Adipocyte (in vitro differentiated cells): ENCODE results near the gene KLHL29.
"Not testable (repeated sequence)": the region's sequence is repeated elsewhere in the genome, so short reads cannot be mapped to it uniquely, and the experiment has no call there.

Source experiments
- DNase-seq: peaks from one replicate; pipeline ENCODE4 v3.0.0-alpha.2; 2015; ENCODE audit warnings: low read depth
- H3K27me3 ChIP-seq: replicated peaks from 2 replicates; pipeline ENCODE4 v1.7.0; 2013; ENCODE audit warnings: mild to moderate bottlenecking, low read length, moderate library complexity; ENCODE audit not compliant: control insufficient read depth, insufficient read depth
- H3K36me3 ChIP-seq: 2 replicates; pipeline ENCODE4 v1.7.0; 2013; ENCODE audit warnings: low read length, mild to moderate bottlenecking, moderate library complexity; ENCODE audit not compliant: control insufficient read depth, insufficient read depth, severe bottlenecking
- H3K4me1 ChIP-seq: 2 replicates; pipeline ENCODE4 v1.7.0; 2013; ENCODE audit warnings: mild to moderate bottlenecking, low read length, moderate library complexity; ENCODE audit not compliant: control insufficient read depth, insufficient read depth
- H3K4me3 ChIP-seq: 2 replicates; pipeline ENCODE4 v1.7.0; 2013; ENCODE audit warnings: mild to moderate bottlenecking, low read length, moderate library complexity
- H3K9ac ChIP-seq: 2 replicates; pipeline ENCODE4 v1.7.0; 2013; ENCODE audit warnings: mild to moderate bottlenecking, low read length, moderate library complexity
- H3K9me3 ChIP-seq: 2 replicates; pipeline ENCODE4 v1.7.0; 2013; ENCODE audit warnings: mild to moderate bottlenecking, low read length, moderate library complexity; ENCODE audit not compliant: control insufficient read depth

Gene KLHL29

DNA sequence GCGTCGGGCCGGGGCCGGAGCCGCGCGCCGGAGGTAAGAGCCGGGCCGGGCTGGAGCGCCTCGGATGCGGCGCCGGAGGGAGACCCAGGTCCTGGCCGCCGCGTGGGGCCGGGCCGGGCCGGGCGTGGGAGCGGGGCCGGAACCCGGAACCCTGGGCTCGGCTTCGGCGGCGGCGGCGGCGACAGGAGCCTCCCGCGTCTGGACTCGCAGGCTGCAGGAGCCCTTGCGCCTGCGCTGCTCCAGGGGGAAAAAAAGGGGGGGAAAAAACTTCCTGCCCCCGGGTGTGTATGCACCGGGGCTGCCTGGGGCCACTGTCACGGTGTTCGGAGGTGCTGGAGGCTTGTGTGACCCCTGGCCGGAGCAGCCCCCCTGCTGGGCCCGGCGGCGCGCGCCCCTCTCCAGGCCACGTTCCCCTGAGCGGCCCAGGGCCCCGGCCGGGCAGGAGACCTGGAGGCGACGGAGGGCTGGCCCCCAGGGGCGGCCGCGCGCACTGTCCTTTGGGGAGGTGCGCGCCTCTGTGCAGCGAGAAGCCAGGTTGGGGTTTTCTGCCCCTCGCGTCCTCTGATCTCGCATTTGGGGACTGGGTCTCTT lies 864 bp downstream of the KLHL29 start:
- H3K27me3 ChIP-seq = no peaks in the 10 kb centered on the region
- DNase-seq = peak; percentile 66
- peak overlapping the region; percentile 93 for H3K9ac ChIP-seq
- no peaks in the 10 kb centered on the region for H3K9me3 ChIP-seq
- H3K4me1 ChIP-seq = peaks cover 31% of the 10 kb centered on the region
- H3K36me3 ChIP-seq = no peaks in the 10 kb centered on the region
- peak overlapping the region; percentile 96 for H3K4me3 ChIP-seq

DNA sequence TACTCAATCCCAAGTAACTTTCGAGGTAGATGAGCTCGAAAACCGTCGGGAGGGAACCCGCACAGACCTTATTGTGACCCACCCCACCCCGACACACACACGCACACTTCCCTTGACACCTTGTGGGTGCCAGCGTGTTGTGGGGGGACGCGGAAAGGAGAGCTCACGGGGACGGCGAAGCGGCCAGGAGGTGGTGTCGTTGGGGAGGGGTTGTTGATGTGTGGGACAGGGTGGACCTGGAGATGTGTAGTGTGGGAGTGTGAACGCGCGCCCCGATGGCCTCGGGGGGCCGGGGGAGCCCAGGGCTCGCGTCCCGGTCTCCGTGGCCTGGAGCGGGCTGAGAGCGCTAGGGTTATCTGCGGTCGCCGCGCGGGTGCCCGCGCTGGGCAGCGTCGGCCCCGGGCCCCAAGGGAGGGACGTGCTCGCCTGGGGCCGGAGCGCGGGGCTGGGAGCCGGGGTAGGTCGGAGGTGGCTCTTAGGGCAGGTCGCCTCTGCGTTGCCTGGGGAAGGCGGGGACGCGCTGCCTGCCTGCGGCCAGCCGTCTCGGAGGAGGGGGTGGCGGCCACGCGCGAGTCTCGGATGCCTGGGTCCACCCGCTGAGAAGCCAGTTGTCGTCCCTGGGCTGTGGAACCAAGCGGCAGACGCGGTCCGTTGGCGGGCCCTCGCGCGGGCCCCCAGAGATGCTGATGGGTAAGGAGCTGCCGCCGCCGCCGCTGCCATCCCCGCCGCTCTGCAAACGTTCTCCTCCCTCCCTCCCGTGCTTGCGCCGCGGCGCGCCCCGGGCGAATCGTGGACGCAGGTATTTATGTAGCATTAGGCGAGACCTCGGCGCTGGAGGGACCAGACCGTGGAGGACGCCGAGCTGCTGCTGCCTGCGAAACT lies 1.6 kb downstream of the KLHL29 start:
- Histone ChIP-seq H3K27me3 (no peaks in the 10 kb centered on the region), H3K9ac (peak overlapping the region; percentile 93), H3K9me3 (no peaks in the 10 kb centered on the region), H3K4me1 (peaks cover 27% of the 10 kb centered on the region), H3K4me3 (peak overlapping the region; percentile 96), H3K36me3 (no peaks in the 10 kb centered on the region)
- peak; percentile 60 for DNase-seq

DNA sequence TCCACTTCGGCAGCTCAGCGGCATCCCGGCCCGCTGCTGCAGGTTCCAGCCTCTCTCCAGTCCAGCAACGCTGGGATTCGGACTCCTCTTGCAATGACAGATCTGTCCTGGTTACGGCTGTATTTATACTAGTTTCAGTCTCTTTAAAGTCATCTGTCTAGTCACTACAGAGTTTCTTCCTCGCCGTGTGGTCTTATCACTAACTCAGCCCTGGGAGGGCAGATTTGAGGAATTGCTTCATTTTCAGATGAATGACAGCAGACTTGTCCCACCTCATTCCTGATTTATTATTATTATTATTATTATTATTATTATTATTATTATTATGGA lies 2.2 kb downstream of the KLHL29 start:
- no peaks in the 10 kb centered on the region for H3K27me3 ChIP-seq

DNA sequence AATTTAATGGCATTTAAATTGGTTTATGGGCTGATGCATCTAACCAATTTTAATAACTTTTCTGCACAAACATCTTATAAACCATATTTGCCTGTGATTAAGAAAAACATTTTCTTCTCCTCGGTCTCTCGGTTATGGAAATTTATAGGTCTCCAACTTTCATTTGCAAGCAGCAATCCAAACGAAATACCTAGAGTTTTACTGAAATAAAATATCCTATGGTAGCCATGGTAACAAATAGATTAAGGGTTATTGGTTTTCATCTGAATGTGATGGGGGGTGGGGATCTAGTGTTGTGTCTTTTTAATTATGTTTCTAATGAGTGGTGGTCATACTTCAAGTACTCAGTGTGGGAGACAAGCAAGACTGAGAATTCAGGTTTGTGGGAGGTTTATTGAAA lies 2.9 kb downstream of the KLHL29 start:
- H3K9me3 ChIP-seq = no peaks in the 10 kb centered on the region
- no peaks in the 10 kb centered on the region for H3K36me3 ChIP-seq
- no peak for DNase-seq
- no peaks in the 10 kb centered on the region for H3K27me3 ChIP-seq
- H3K4me3 ChIP-seq = peak overlapping the region; percentile 96
- peaks cover 27% of the 10 kb centered on the region for H3K4me1 ChIP-seq
- H3K9ac ChIP-seq = no peak overlapping the region

More for the DNA sequence above, 2.2 kb downstream of the KLHL29 start:
- no peaks in the 10 kb centered on the region for H3K36me3 ChIP-seq
- peaks cover 27% of the 10 kb centered on the region for H3K4me1 ChIP-seq
- H3K9me3 ChIP-seq = no peaks in the 10 kb centered on the region
- DNase-seq = no peak
- peak overlapping the region; percentile 93 for H3K9ac ChIP-seq
- H3K4me3 ChIP-seq = peak overlapping the region; percentile 96

DNA sequence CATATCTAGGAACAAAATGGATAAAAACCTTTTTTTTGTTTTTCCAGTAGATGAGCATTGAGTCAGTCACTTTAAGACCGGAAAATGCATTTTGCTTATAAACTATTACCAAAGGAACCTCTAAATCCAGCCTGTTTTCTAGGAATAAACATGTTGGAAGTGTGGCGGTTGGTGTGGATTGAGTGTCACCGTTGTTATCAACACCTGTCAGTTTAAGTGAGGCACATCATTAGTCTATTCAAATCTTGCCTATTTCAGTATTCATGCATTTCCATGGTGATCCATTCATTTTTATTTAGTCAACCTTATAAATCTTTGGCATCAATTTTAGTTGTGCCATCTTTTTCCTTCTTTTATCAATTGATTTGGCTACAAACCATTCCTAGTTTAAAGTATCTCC lies 3.3 kb downstream of the KLHL29 start:
- DNase-seq = no peak
- Histone ChIP-seq H3K9me3 (no peaks in the 10 kb centered on the region), H3K36me3 (no peaks in the 10 kb centered on the region), H3K4me3 (no peak overlapping the region), H3K4me1 (peaks cover 27% of the 10 kb centered on the region), H3K9ac (no peak overlapping the region), H3K27me3 (no peaks in the 10 kb centered on the region)

DNA sequence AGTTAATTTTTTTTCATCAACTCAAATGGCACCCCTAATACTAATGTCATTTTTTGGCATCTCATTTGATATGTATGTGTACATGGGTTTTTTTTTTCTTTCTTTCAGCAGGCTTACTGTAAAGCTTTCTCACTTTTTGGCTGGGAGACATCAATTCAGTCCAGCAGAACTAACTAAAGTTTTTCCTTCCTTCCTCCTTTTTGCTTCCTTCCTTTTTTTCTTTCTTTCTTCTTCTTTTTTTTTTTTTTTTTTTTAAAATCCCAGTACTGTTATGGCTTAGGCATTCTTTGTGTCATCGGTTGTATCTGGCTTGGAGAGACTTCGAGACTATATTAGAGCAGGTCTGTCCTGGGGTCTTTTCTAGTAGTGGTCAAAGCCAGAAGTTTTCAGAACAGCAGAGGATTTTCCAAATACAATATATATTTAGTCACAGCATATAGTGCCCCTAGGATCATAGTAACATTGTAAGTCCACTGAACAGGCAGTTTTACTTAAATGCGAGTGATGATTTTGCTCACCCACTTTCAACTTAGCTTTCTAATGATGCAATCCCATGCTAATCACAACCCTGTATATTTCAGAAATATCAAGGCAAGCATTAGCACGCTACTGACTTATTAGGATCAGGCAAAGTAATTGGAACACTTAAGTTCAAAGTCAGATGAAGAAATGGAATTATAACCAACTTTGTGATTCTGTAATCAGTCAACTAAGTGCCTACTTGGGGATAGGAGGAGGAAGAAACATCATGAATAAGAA lies 4.0 kb downstream of the KLHL29 start:
- Histone ChIP-seq H3K4me1 (peaks cover 27% of the 10 kb centered on the region), H3K27me3 (no peaks in the 10 kb centered on the region)

DNA sequence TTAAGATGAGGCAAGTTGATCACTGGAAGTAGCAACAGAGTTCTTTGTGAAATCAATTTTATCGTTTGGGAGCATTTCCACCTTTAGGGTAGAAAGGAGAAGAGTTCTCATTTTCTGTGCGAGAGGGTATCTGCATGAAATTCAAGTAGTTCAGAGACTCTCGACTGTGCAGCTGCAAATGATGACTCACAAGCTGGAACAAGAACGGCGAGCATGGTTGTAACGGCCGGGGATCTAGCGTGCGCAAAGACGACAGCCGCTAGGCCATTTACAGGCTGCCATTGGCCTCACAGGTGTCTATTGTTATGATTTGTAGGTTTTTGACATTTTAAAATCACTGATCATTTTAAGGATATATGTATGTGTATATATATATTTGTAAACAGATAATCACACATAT lies 5.2 kb downstream of the KLHL29 start:
- no peaks in the 10 kb centered on the region for H3K36me3 ChIP-seq

More for the DNA sequence above, 4.0 kb downstream of the KLHL29 start:
- DNase-seq = no peak
- Histone ChIP-seq H3K4me3 (no peak overlapping the region), H3K36me3 (no peaks in the 10 kb centered on the region), H3K9ac (peak overlapping the region; percentile 72), H3K9me3 (no peaks in the 10 kb centered on the region)

DNA sequence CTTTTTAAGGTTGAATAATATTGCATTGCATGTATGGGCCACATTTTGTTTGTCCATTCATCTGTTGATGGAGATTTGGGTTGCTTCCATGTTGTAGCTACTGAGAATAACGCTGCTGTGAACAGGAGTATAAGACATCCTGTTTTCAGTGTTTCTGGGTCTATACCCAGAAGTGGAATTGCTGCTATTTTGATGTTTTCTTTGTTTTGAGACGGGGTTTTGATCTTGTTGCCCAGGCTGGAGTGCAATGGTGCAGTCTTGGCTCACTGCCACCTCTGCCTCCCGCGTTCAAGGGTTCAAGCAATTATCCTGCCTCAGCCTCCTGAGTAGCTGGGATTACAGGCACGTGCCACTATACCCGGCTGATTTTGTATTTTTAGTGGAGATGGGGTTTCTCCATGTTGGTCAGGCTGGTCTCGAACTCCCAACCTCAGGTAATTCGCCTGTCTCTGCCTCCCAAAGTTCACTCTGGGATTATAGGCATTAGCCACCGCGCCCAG lies 6.3 kb downstream of the KLHL29 start:
- not testable (repeated sequence) for H3K36me3 ChIP-seq, DNase-seq, H3K9ac ChIP-seq, H3K27me3 ChIP-seq, H3K4me3 ChIP-seq, H3K9me3 ChIP-seq
- peaks cover 24% of the 10 kb centered on the region for H3K4me1 ChIP-seq

More for the DNA sequence above, 5.2 kb downstream of the KLHL29 start:
- H3K4me1 ChIP-seq = peaks cover 24% of the 10 kb centered on the region
- peak overlapping the region; percentile 72 for H3K9ac ChIP-seq
- no peaks in the 10 kb centered on the region for H3K9me3 ChIP-seq
- peak overlapping the region; percentile 66 for H3K4me3 ChIP-seq
- no peaks in the 10 kb centered on the region for H3K27me3 ChIP-seq
- no peak for DNase-seq

DNA sequence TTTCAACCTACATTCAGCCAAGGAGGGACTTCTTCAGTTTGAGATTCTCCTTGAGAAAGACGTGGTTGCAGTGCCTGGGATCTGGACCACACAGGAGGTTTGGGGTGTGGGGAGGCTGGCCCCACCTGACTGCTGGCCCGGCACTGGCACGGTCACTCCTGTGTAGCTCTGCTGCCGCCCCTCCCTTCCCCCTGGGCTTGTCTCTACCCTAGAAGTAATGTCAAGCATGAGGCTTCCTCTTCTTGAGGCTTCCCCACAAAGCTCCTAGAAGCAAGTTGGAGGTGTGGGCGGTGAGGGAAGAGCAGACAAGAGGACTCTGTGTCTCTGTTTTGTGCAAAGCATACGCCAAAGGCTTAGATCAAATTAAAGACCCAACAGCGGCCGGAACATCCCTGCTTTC lies 8.7 kb downstream of the KLHL29 start:
- DNase-seq = no peak
- Histone ChIP-seq H3K36me3 (no peaks in the 10 kb centered on the region), H3K9ac (no peak overlapping the region), H3K9me3 (no peaks in the 10 kb centered on the region), H3K27me3 (no peaks in the 10 kb centered on the region), H3K4me1 (peaks cover 15% of the 10 kb centered on the region), H3K4me3 (no peak overlapping the region)

DNA sequence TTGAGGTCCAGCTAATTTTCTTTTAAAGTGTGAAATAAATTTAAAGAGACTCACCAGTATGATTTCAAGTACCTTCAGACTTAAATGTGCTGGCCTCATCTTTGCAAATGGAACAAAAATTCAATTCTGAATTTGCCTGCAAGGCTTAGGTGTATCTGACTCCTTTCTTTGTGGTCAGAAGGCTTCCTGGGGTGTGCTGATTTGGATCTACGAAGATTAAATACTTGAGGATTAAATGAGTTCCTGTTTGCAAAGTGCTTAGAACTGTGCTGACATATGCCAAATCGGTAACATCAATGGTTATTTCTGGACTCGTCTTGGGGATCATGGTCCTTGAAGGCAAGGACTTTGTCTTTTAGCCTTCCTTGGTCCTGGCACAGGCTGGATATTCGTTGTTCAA lies 9.7 kb downstream of the KLHL29 start:
- DNase-seq = no peak

DNA sequence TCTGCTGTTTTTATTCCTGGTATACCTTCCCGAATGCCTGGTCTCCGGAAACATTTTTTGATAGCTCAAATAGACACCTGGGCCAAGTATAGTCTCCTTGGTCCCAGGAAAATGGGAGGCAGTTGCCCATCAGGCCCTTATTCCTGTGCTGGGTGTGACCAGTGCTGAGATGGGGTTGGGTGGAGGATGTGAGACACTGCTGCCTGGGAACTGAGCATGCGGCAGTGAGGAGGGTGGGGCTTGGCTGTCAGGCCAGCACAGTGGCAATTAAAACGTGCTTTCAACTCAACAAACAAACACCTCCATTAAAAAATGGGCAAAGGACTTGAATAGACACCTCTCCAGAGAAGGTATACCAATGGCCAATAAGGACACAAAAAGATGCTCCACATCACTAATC lies 12.5 kb downstream of the KLHL29 start:
- no peak overlapping the region for H3K9ac ChIP-seq
- peaks cover 11% of the 10 kb centered on the region for H3K4me1 ChIP-seq
- no peaks in the 10 kb centered on the region for H3K27me3 ChIP-seq
- no peak overlapping the region for H3K4me3 ChIP-seq
- H3K36me3 ChIP-seq = no peaks in the 10 kb centered on the region
- DNase-seq = no peak
- no peaks in the 10 kb centered on the region for H3K9me3 ChIP-seq

More for the DNA sequence above, 9.7 kb downstream of the KLHL29 start:
- Histone ChIP-seq H3K4me1 (peaks cover 5% of the 10 kb centered on the region), H3K36me3 (no peaks in the 10 kb centered on the region), H3K27me3 (no peaks in the 10 kb centered on the region), H3K9ac (no peak overlapping the region), H3K9me3 (no peaks in the 10 kb centered on the region), H3K4me3 (no peak overlapping the region)
